Natural killer cell (primary cell): ENCODE data around the gene HAGHL. TPM values are rescaled to one million over a fixed set of nuclear protein-coding genes. Genes with fewer than 3 reads are reported as not detected.

Experiments
- ATAC-seq, 3 donors: fragments of 150-1000 bp in 2 of 3; fragments of 200-7000 bp in 1 of 3; cut with Tn5 transposase; 1 replicate in 1 of 3; 2 replicates in 2 of 3; pipeline ENCODE4 v1.10.0; 2021; ENCODE audit warnings: mild to moderate bottlenecking in 2 of 3, moderate library complexity in 2 of 3
- DNase-seq, 2 donors: peaks; one replicate each; pipeline versions ENCODE4 v3.0.0 to v3.0.0-alpha.2; 2013 to 2021; ENCODE audit warnings: mixed read lengths in 1 of 2
- H3K27ac ChIP-seq: one replicate; pipeline ENCODE4 v1.5.1; 2013; ENCODE audit warnings: mild to moderate bottlenecking, low read length
- H3K27me3 ChIP-seq: one replicate; pipeline ENCODE4 v1.6.1; 2013; ENCODE audit warnings: low read length; ENCODE audit not compliant: control insufficient read depth, insufficient read depth
- H3K36me3 ChIP-seq: one replicate; pipeline ENCODE4 v1.6.1; 2013; ENCODE audit warnings: low read length; ENCODE audit not compliant: control insufficient read depth, insufficient read depth
- H3K4me1 ChIP-seq: one replicate; pipeline ENCODE4 v1.6.1; 2013; ENCODE audit warnings: low read length; ENCODE audit not compliant: control insufficient read depth, insufficient read depth
- H3K4me3 ChIP-seq: one replicate; pipeline ENCODE4 v1.5.1; 2013; ENCODE audit warnings: low read length
- H3K9me3 ChIP-seq: one replicate; pipeline ENCODE4 v1.6.1; 2013; ENCODE audit warnings: low read length; ENCODE audit not compliant: control insufficient read depth, insufficient read depth
- H3K27ac Mint-ChIP-seq, 2 donors: one replicate each; pipeline ENCODE4 v1.8.0; 2022; ENCODE audit warnings: mild to moderate bottlenecking in 2 of 2, mixed read lengths in 2 of 2, moderate library complexity in 1 of 2
- H3K27me3 Mint-ChIP-seq, 2 donors: one replicate each; pipeline ENCODE4 v1.8.0; 2022; ENCODE audit warnings: low read depth in 2 of 2, mixed read lengths in 2 of 2
- H3K36me3 Mint-ChIP-seq: one replicate; pipeline ENCODE4 v1.8.0; 2022; ENCODE audit warnings: mixed read lengths
- H3K4me1 Mint-ChIP-seq, 2 donors: one replicate each; pipeline ENCODE4 v1.8.0; 2022; ENCODE audit warnings: mixed read lengths in 2 of 2
- H3K4me3 Mint-ChIP-seq: one replicate; pipeline ENCODE4 v1.8.0; 2022; ENCODE audit warnings: mild to moderate bottlenecking, moderate library complexity, mixed read lengths
- H3K9me3 Mint-ChIP-seq, 2 donors: one replicate each; pipeline ENCODE4 v1.8.0; 2022; ENCODE audit warnings: mixed read lengths in 2 of 2
- CTCF ChIP-seq: fragments of 200-600 bp; IDR thresholded peaks from one replicate; pipeline ENCODE4 v1.8.0; 2022; ENCODE audit warnings: antibody characterized with exemption
- WGBS: methylation state at CpG from one replicate; pipeline ENCODE4 v1.1.7; 2013; ENCODE audit warnings: missing lambda C conversion rate; ENCODE audit not compliant: insufficient coverage; 5-methylcytosine and 5-hydroxymethylcytosine counted together
- intact Hi-C: fragments of 100-400 bp; cut with micrococcal nuclease; formaldehyde crosslinking; loops from one replicate; pipeline ENCODE4 v1.14.2; 2022
- total RNA-seq, 4 donors: library from RNA; stranded (reverse); fragments of 120-200 nt in 1 of 4; gene quantifications; one replicate each; pipeline versions ENCODE4 v1.2.3 to v1.2.4, GENCODE V29; 2013 to 2022

HAGHL gene
- total RNA-seq, 3 donors from 2014 or later (not counting 1 experiment from before 2014, with no cell fraction given): 13.5 to 21.5 (median 15.7) TPM

GRCh38 chr16:720447-720989 is 6.4 kb upstream of the HAGHL start:
- Histone ChIP-seq H3K4me1 (peaks cover 44% of the 10 kb centered on the region), H3K27me3 (peaks cover 10% of the 10 kb centered on the region)
- H3K27me3 Mint-ChIP-seq: no peaks in the 10 kb centered on the region

GRCh38 chr16:720990-721764 is 5.7 kb upstream of the HAGHL start, which contains the start of gene ANTKMT:
Gene ANTKMT (plus strand): TSS chr16:721146. CDS start chr16:721275, 129 bp downstream.
- Histone ChIP-seq H3K4me3 (peak within 1 kb of the TSS; percentile 69), H3K4me1 (peaks cover 45% of the 10 kb centered on the region), H3K36me3 (no peaks in the 10 kb centered on the region), H3K27me3 (peaks cover 6% of the 10 kb centered on the region), H3K9me3 (no peaks in the 10 kb centered on the region), H3K27ac (peak within 1 kb of the TSS; percentile 65)
- Mint-ChIP-seq H3K9me3 (no peaks in the 10 kb centered on the region), H3K4me1 (peaks cover 0 to 24% of the 10 kb centered on the region in 2 donors), H3K27me3 (no peaks in the 10 kb centered on the region), H3K27ac (peak within 1 kb of the TSS; percentile 69 to 80), H3K4me3 (peak within 1 kb of the TSS; percentile 87), H3K36me3 (no peaks in the 10 kb centered on the region)
- peak; percentile 79 to 82 (median 80) for ATAC-seq
- no peak for TF ChIP-seq CTCF
- intact Hi-C loops: no loop called here
- peak; percentile 76 to 86 for DNase-seq
- 3% methylated on average over 106 of the region's 106 CpGs for WGBS

More at GRCh38 chr16:720447-720989, 6.4 kb upstream of the HAGHL start:
- peak overlapping the region; percentile 69 for H3K4me3 ChIP-seq
- WGBS: 0% methylated on average over 37 of the region's 38 CpGs
- no peak for TF ChIP-seq CTCF
- no peaks in the 10 kb centered on the region for H3K9me3 Mint-ChIP-seq
- H3K36me3 Mint-ChIP-seq: no peaks in the 10 kb centered on the region
- peak overlapping the region; percentile 65 for H3K27ac ChIP-seq
- intact Hi-C loops: no loop called here
- H3K9me3 ChIP-seq: no peaks in the 10 kb centered on the region
- peaks cover 0 to 28% of the 10 kb centered on the region in 2 donors for H3K4me1 Mint-ChIP-seq
- H3K4me3 Mint-ChIP-seq: peak overlapping the region; percentile 87
- no peaks in the 10 kb centered on the region for H3K36me3 ChIP-seq
- peak; percentile 23 to 40 (median 29) for ATAC-seq
- peak overlapping the region; percentile 69 to 80 for H3K27ac Mint-ChIP-seq
- peak in 1 of 2 donors; percentile 73 for DNase-seq

- DNase-seq (peak in 1 of 2 donors; percentile 71), ATAC-seq (no peak)
- H3K27me3 Mint-ChIP-seq: no peaks in the 10 kb centered on the region
- H3K4me1 Mint-ChIP-seq: peaks cover 0 to 23% of the 10 kb centered on the region in 2 donors
- H3K36me3 Mint-ChIP-seq: no peaks in the 10 kb centered on the region
- Histone ChIP-seq H3K27ac (peak overlapping the region; percentile 36), H3K9me3 (no peaks in the 10 kb centered on the region), H3K4me3 (peak overlapping the region; percentile 14), H3K27me3 (no peaks in the 10 kb centered on the region), H3K36me3 (no peaks in the 10 kb centered on the region), H3K4me1 (peaks cover 47% of the 10 kb centered on the region)
- peak overlapping the region; percentile 82 for H3K4me3 Mint-ChIP-seq
- peak overlapping the region; percentile 34 to 44 for H3K27ac Mint-ChIP-seq
- TF ChIP-seq CTCF: no peak
- no peaks in the 10 kb centered on the region for H3K9me3 Mint-ChIP-seq
- intact Hi-C loops: no loop called here
- 66% methylated on average over 51 of the region's 51 CpGs for WGBS
Observed at GRCh38 chr16:721765-722540, 5.0 kb upstream of the HAGHL start.
